PC-9 (cell line): ENCODE data around the gene TATDN2.

Experiments
- CTCF ChIP-seq: fragments of 200-600 bp; sonication (generic); conservative IDR thresholded peaks from 2 replicates; pipeline ENCODE4 v1.6.1; 2017; ENCODE audit warnings: mixed run types, antibody characterized with exemption, mild to moderate bottlenecking, moderate library complexity
- EZH2 ChIP-seq: fragments of 200-600 bp; sonication (generic); IDR thresholded peaks from 2 replicates; pipeline ENCODE4 v1.8.0; 2017; ENCODE audit warnings: antibody characterized with exemption, low read depth

GRCh38 chr3:10328460-10329071, 80.3 kb downstream of the TATDN2 start:
- TF ChIP-seq CTCF (no peak), EZH2 (0 out of 2 replicates have a peak, but pooled peaks have one; percentile 74)
